CD4-positive, alpha-beta T cell (primary cell): ENCODE data around the gene ARID4B. TPM values are rescaled to one million over a fixed set of nuclear protein-coding genes. Genes with fewer than 3 reads are reported as not detected.
A peak's percentile ranks its signal among the peaks of the same experiment; 100 is the strongest.

ENCODE experiments used
- ATAC-seq: fragments of 200-7000 bp; cut with Tn5 transposase; one replicate; pipeline ENCODE4 v1.10.0; 2022; ENCODE audit warnings: mild to moderate bottlenecking; ENCODE audit not compliant: poor library complexity
- CTCF ChIA-PET: fragments of 350-600 bp; sonication (Branson Sonifier 250); formaldehyde crosslinking; loops from one replicate; lab custom pipeline; 2021; ENCODE audit warnings: antibody characterized with exemption, inconsistent platforms; lab: Charles Lee
- POLR2A ChIA-PET: fragments of 350-600 bp; sonication (Branson Sonifier 250); formaldehyde crosslinking; loops from one replicate; lab custom pipeline; 2021; ENCODE audit warnings: antibody characterized with exemption, inconsistent platforms; lab: Charles Lee
- DNase-seq, 14 experiments: peaks; one replicate each; pipeline ENCODE4 v3.0.0-alpha.2; 2013 to 2020; ENCODE audit warnings: mixed read lengths in 2 of 14
- H3K27ac ChIP-seq, 2 donors: one replicate each; pipeline versions ENCODE4 v1.5.1 to v1.7.0; 2013; ENCODE audit warnings: low read length in 2 of 2, low read depth in 1 of 2, mild to moderate bottlenecking in 1 of 2
- H3K27me3 ChIP-seq, 2 experiments: 1 replicate in 1 of 2; 2 replicates in 1 of 2; pipeline versions ENCODE4 v1.6.1 to v1.7.0; 2013; ENCODE audit warnings: low read length in 2 of 2, control low read depth in 1 of 2, mild to moderate bottlenecking in 1 of 2, moderate library complexity in 1 of 2; ENCODE audit not compliant: insufficient read depth in 2 of 2, control insufficient read depth in 1 of 2
- H3K36me3 ChIP-seq: one replicate; pipeline ENCODE4 v1.6.1; 2013; ENCODE audit warnings: low read length, control low read depth; ENCODE audit not compliant: insufficient read depth
- H3K4me1 ChIP-seq: one replicate; pipeline ENCODE4 v1.6.1; 2013; ENCODE audit warnings: low read length, control low read depth; ENCODE audit not compliant: insufficient read depth
- H3K4me3 ChIP-seq: one replicate; pipeline ENCODE4 v1.5.1; 2013; ENCODE audit warnings: mild to moderate bottlenecking, low read length, moderate library complexity
- H3K9me3 ChIP-seq, 2 experiments: 1 replicate in 1 of 2; 2 replicates in 1 of 2; pipeline versions ENCODE4 v1.6.1 to v1.7.0; 2013; ENCODE audit warnings: low read length in 2 of 2, mild to moderate bottlenecking in 2 of 2, control low read depth in 1 of 2, moderate library complexity in 1 of 2; ENCODE audit not compliant: control insufficient read depth in 1 of 2, insufficient read depth in 1 of 2
- H3K27ac Mint-ChIP-seq: one replicate; pipeline ENCODE4 v1.8.0; 2020; ENCODE audit warnings: mixed read lengths
- H3K27me3 Mint-ChIP-seq: one replicate; pipeline ENCODE4 v1.8.0; 2021; ENCODE audit warnings: mixed read lengths
- H3K36me3 Mint-ChIP-seq: one replicate; pipeline ENCODE4 v1.8.0; 2021; ENCODE audit warnings: low read depth, mixed read lengths
- H3K4me1 Mint-ChIP-seq: one replicate; pipeline ENCODE4 v1.8.0; 2021; ENCODE audit warnings: low read depth, mixed read lengths
- H3K4me3 Mint-ChIP-seq: one replicate; pipeline ENCODE4 v1.8.0; 2020; ENCODE audit warnings: mild to moderate bottlenecking, mixed read lengths
- H3K9me3 Mint-ChIP-seq: one replicate; pipeline ENCODE4 v1.8.0; 2020; ENCODE audit warnings: mixed read lengths
- CTCF ChIP-seq: fragments of 200-600 bp; IDR thresholded peaks from one replicate; pipeline ENCODE4 v1.8.0; 2022; ENCODE audit warnings: antibody characterized with exemption, mild to moderate bottlenecking
- intact Hi-C, 2 experiments: fragments of 100-400 bp; cut with DNase I in 1 of 2; cut with micrococcal nuclease in 1 of 2; formaldehyde crosslinking; loops; one replicate each; pipeline versions ENCODE4 v1.15.1 to v1.9.0; 2023 to 2025; cut with DNase I, micrococcal nuclease
- total RNA-seq, 174 experiments: library from RNA in 2 of 174; stranded (reverse) in 2 of 174; gene quantifications; one replicate each; pipeline ENCODE4 v1.2.3 and lab custom pipeline; 2021 to 2026

ARID4B gene
- total RNA-seq, 2 experiments from 2014 or later = 127 to 130 TPM

GRCh38 chr1:235213752-235214151, 114.2 kb downstream of the ARID4B start:
- H3K4me3 Mint-ChIP-seq = no peak overlapping the region
- POLR2A ChIA-PET = no interaction called here

GRCh38 chr1:235211517-235211916, 116.5 kb downstream of the ARID4B start:
- H3K27me3 ChIP-seq = no peaks in the 10 kb centered on the region
- peaks cover 12% of the 10 kb centered on the region for H3K4me1 ChIP-seq
- CTCF ChIA-PET = interaction anchor here (1.5 kb wide), 1 partner anchor 18 kb away, joined by 3 read pairs; no protein-coding TSS in a partner anchor
- H3K36me3 Mint-ChIP-seq = peaks cover 64% of the 10 kb centered on the region
- peak overlapping the region; percentile 18 for H3K27ac Mint-ChIP-seq
- H3K4me3 ChIP-seq = no peak overlapping the region
- DNase-seq (no peak), ATAC-seq (no peak)
- H3K9me3 ChIP-seq = no peaks in the 10 kb centered on the region
- no peak overlapping the region for H3K4me3 Mint-ChIP-seq
- H3K27me3 Mint-ChIP-seq = no peaks in the 10 kb centered on the region
- no peaks in the 10 kb centered on the region for H3K9me3 Mint-ChIP-seq
- H3K36me3 ChIP-seq = peaks cover 15% of the 10 kb centered on the region
- no peak overlapping the region for H3K27ac ChIP-seq
- TF ChIP-seq CTCF = no peak
- intact Hi-C loops = no loop called here
- peaks cover 32% of the 10 kb centered on the region for H3K4me1 Mint-ChIP-seq
- POLR2A ChIA-PET = no interaction called here

More at GRCh38 chr1:235213752-235214151, 114.2 kb downstream of the ARID4B start:
- peaks cover 29% of the 10 kb centered on the region for H3K4me1 Mint-ChIP-seq
- CTCF ChIA-PET = interaction anchor here (0.9 to 1.2 kb wide), 2 partner anchors 14 to 40 kb away, joined by 3 read pairs; no protein-coding TSS in a partner anchor
- H3K9me3 Mint-ChIP-seq = no peaks in the 10 kb centered on the region
- no peak for TF ChIP-seq CTCF
- H3K27me3 Mint-ChIP-seq = no peaks in the 10 kb centered on the region
- no peaks in the 10 kb centered on the region for H3K27me3 ChIP-seq
- H3K27ac Mint-ChIP-seq = peak overlapping the region; percentile 25
- no peak overlapping the region for H3K27ac ChIP-seq
- no peaks in the 10 kb centered on the region for H3K9me3 ChIP-seq
- peaks cover 74% of the 10 kb centered on the region for H3K36me3 Mint-ChIP-seq
- H3K4me1 ChIP-seq = peaks cover 3% of the 10 kb centered on the region
- ATAC-seq (no peak), DNase-seq (no peak)
- peaks cover 17% of the 10 kb centered on the region for H3K36me3 ChIP-seq
- intact Hi-C loops = no loop called here
- no peak overlapping the region for H3K4me3 ChIP-seq

- Histone ChIP-seq H3K4me3 (no peak overlapping the region), H3K9me3 (no peaks in the 10 kb centered on the region), H3K4me1 (peaks cover 14% of the 10 kb centered on the region), H3K27ac (peak overlapping the region; percentile 11 to 21), H3K36me3 (peaks cover 12% of the 10 kb centered on the region), H3K27me3 (no peaks in the 10 kb centered on the region)
- Mint-ChIP-seq H3K27ac (peak overlapping the region; percentile 67), H3K9me3 (no peaks in the 10 kb centered on the region), H3K36me3 (peaks cover 39% of the 10 kb centered on the region), H3K4me3 (peak overlapping the region; percentile 30), H3K27me3 (no peaks in the 10 kb centered on the region), H3K4me1 (peaks cover 34% of the 10 kb centered on the region)
- DNase-seq (peak; percentile 19 to 75 (median 42)), ATAC-seq (peak; percentile 86)
- ChIA-PET CTCF (interaction anchor here (0.9 to 2.2 kb wide), 2 partner anchors 10 to 12 kb away, joined by 3 to 7 read pairs; no protein-coding TSS in a partner anchor), POLR2A (interaction anchor here (0.7 to 1.4 kb wide), 4 partner anchors 9 to 46 kb away, joined by 3 to 10 read pairs (median 4); partner anchors contain the start of gene RBM34)
- intact Hi-C loops = loop anchor here in 1 of 2 experiments (2.0 kb wide), 1 partner anchor 46 kb away; the partner anchor contains the start of gene RBM34
- no peak for TF ChIP-seq CTCF
Measured at GRCh38 chr1:235207209-235207565, 120.8 kb downstream of the ARID4B start.
